Liver (tissue), 9 donors: ENCODE results near the gene CAPZB. TPM values are rescaled to one million over a fixed set of nuclear protein-coding genes. Genes with fewer than 3 reads are reported as not detected.

Source experiments
- DNase-seq: peaks from one replicate; pipeline ENCODE4 v3.0.0-alpha.2; 2017; ENCODE audit warnings: low spot score
- H3K27ac ChIP-seq, 2 donors: one replicate each; pipeline ENCODE4 v1.7.0; 2013; ENCODE audit warnings: inconsistent platforms in 2 of 2, low read length in 2 of 2, control low read depth in 1 of 2, low read depth in 1 of 2, mild to moderate bottlenecking in 1 of 2
- H3K27me3 ChIP-seq, 4 donors: one replicate each; pipeline versions ENCODE4 v1.6.1 to v1.7.0; 2013; ENCODE audit warnings: low read length in 3 of 4, inconsistent platforms in 1 of 4, mild to moderate bottlenecking in 1 of 4, moderate library complexity in 1 of 4; ENCODE audit not compliant: control insufficient read depth in 4 of 4, insufficient read depth in 4 of 4
- H3K36me3 ChIP-seq, 4 donors: one replicate each; pipeline versions ENCODE4 v1.6.1 to v1.7.0; 2013; ENCODE audit warnings: low read length in 3 of 4, mild to moderate bottlenecking in 3 of 4, low read depth in 1 of 4, moderate library complexity in 1 of 4; ENCODE audit not compliant: control insufficient read depth in 4 of 4, insufficient read depth in 3 of 4
- H3K4me1 ChIP-seq, 4 donors: one replicate each; pipeline versions ENCODE4 v1.6.1 to v1.7.0; 2013; ENCODE audit warnings: low read length in 3 of 4, mild to moderate bottlenecking in 3 of 4, moderate library complexity in 1 of 4; ENCODE audit not compliant: control insufficient read depth in 4 of 4, insufficient read depth in 4 of 4
- H3K4me3 ChIP-seq, 3 donors: one replicate each; pipeline versions ENCODE4 v1.6.1 to v1.7.0; 2013; ENCODE audit warnings: low read length in 3 of 3, control low read depth in 1 of 3, low read depth in 1 of 3, mild to moderate bottlenecking in 1 of 3
- H3K9ac ChIP-seq, 2 donors: one replicate each; pipeline ENCODE4 v1.7.0; 2013; ENCODE audit warnings: low read length in 2 of 2, mild to moderate bottlenecking in 2 of 2, moderate library complexity in 2 of 2, control low read depth in 1 of 2, low read depth in 1 of 2
- H3K9me3 ChIP-seq, 4 donors: one replicate each; pipeline versions ENCODE4 v1.6.1 to v1.7.0; 2013; ENCODE audit warnings: low read length in 3 of 4; ENCODE audit not compliant: control insufficient read depth in 4 of 4
- EGR1 ChIP-seq, 2 donors: IDR thresholded peaks; 2 replicates each; pipeline ENCODE4 v1.6.1; 2016 to 2018; ENCODE audit warnings: antibody characterized with exemption in 2 of 2, low read depth in 2 of 2
- FOXA1 ChIP-seq: IDR thresholded peaks from 2 replicates; pipeline ENCODE4 v1.6.1; 2016; ENCODE audit warnings: antibody characterized with exemption
- FOXA2 ChIP-seq: IDR thresholded peaks from 2 replicates; pipeline ENCODE4 v1.6.1; 2016; ENCODE audit warnings: antibody characterized with exemption
- HNF4G ChIP-seq: IDR thresholded peaks from 2 replicates; pipeline ENCODE4 v1.6.1; 2016; ENCODE audit warnings: antibody characterized with exemption
- JUND ChIP-seq, 2 donors: IDR thresholded peaks; 2 replicates each; pipeline ENCODE4 v1.6.1; 2016; ENCODE audit warnings: antibody characterized with exemption in 2 of 2
- NR2F2 ChIP-seq: IDR thresholded peaks from 2 replicates; pipeline ENCODE4 v1.6.1; 2016; ENCODE audit warnings: antibody characterized with exemption
- RXRA ChIP-seq, 2 donors: IDR thresholded peaks; 2 replicates each; pipeline ENCODE4 v1.6.1; 2017 to 2018; ENCODE audit warnings: antibody characterized with exemption in 2 of 2, mild to moderate bottlenecking in 1 of 2
- SP1 ChIP-seq: IDR thresholded peaks from 2 replicates; pipeline ENCODE4 v1.6.1; 2018; ENCODE audit warnings: antibody characterized with exemption, mild to moderate bottlenecking
- TAF1 ChIP-seq: conservative IDR thresholded peaks from 2 replicates; pipeline ENCODE4 v1.6.1; 2016; ENCODE audit warnings: antibody characterized with exemption, mild to moderate bottlenecking
- YY1 ChIP-seq: IDR thresholded peaks from 2 replicates; pipeline ENCODE4 v1.6.1; 2016; ENCODE audit warnings: antibody characterized with exemption, mild to moderate bottlenecking
- whole genome bisulfite sequencing: extraction: QIAGEN DNeasy Blood & Tissue Kit; methylation state at CpG from one replicate; pipeline ENCODE4 v1.1.7; 2013; 5-methylcytosine and 5-hydroxymethylcytosine counted together
- polyA plus RNA-seq, 2 donors: library from polyadenylated mRNA; stranded (reverse) in 1 of 2; unstranded in 1 of 2; fragments of 200-250 nt in 1 of 2; fragments of >200 nt in 1 of 2; fragmentation: Nextera tagmentation in 1 of 2; extraction: Ambion mirVana in 1 of 2; gene quantifications; one replicate each; pipeline versions ENCODE4 v1.2.1 to v1.2.3, GENCODE V29; 2013 to 2015
- total RNA-seq, 2 donors: library from RNA; depleted of rRNA; stranded (reverse); fragments of >200 nt; gene quantifications; one replicate each; pipeline ENCODE4 v1.2.3, GENCODE V29; 2014
- TF ChIP-seq, protein P1 (sequence below): IDR thresholded peaks from 2 replicates; pipeline ENCODE4 v1.6.1; 2016; ENCODE audit warnings: antibody characterized with exemption
- TF ChIP-seq, protein P2 (sequence below): IDR thresholded peaks from 2 replicates; pipeline ENCODE4 v1.6.1; 2016; ENCODE audit warnings: antibody characterized with exemption
- TF ChIP-seq, protein P3 (sequence below): fragments of 150-350 bp; IDR thresholded peaks from 2 replicates; pipeline ENCODE4 v1.5.1; 2017; ENCODE audit warnings: improper control_type of control experiment, low read depth, low read length; ENCODE audit not compliant: missing input control
- donor health status: healthy.
- donor health status: healthy.
- donor health status: healthy.
- donor health status: healthy.
- donor health status: healthy.

The CAPZB gene
- total and polyA plus RNA-seq, 4 donors: 38.3 to 98.9 (median 51.1) TPM

DNA sequence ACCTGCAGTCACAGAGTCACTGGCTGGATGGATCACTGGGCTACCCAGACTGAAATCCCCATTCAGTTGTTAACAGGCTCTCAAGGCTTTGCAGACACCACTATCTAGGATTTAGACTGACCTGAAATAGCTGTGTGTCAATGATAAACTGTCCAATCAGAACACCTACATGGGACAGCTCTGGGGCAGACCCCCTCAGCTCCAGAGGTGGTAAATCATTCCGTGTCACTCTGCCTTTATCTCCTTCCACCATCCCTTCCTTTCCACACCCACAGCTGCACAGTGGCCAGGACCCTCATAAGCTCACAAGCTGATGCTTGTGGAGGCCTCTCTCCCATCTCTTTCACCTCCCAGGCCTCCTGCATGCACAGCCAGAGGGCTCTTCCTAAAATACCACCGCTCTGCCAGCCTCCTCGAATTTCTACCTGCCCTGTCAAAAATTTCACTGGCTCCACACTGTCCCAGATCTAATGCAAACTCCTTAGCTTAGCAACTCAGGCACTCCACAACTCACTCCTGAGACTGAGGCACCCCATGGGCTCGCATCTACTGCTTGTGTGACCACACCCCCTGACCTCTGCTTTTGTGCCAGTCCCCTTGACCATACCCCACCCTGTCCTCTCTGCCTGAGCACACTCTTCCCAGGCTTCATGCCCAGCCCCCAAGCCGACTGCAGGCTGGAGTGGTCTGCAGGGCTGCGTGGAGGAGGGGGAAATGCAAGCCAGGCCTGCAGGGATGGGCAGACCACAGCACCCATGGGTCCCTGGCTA is 5.8 kb downstream of the CAPZB start:
- Histone ChIP-seq H3K4me3 (no peak overlapping the region), H3K27me3 (no peaks in the 10 kb centered on the region), H3K27ac (no peak overlapping the region), H3K36me3 (no peaks in the 10 kb centered on the region), H3K4me1 (peaks cover 9 to 51% (median 34%) of the 10 kb centered on the region in 4 donors), H3K9ac (no peak overlapping the region), H3K9me3 (no peaks in the 10 kb centered on the region)
- TF ChIP-seq HNF4G (no peak), TAF1 (no peak), EGR1 (IDR thresholded peaks at IDR 0.05; ENCODE audit: low read depth in 2 of 2) (no peak), FOXA2 (no peak), YY1 (no peak), NR2F2 (no peak), SP1 (no peak), JUND (IDR thresholded peaks at IDR 0.05) (no peak)
- TF ChIP-seq, protein P1, sequence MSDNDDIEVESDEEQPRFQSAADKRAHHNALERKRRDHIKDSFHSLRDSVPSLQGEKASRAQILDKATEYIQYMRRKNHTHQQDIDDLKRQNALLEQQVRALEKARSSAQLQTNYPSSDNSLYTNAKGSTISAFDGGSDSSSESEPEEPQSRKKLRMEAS: no peak
- TF ChIP-seq, protein P2, sequence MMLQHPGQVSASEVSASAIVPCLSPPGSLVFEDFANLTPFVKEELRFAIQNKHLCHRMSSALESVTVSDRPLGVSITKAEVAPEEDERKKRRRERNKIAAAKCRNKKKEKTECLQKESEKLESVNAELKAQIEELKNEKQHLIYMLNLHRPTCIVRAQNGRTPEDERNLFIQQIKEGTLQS: no peak
- TF ChIP-seq, protein P3, sequence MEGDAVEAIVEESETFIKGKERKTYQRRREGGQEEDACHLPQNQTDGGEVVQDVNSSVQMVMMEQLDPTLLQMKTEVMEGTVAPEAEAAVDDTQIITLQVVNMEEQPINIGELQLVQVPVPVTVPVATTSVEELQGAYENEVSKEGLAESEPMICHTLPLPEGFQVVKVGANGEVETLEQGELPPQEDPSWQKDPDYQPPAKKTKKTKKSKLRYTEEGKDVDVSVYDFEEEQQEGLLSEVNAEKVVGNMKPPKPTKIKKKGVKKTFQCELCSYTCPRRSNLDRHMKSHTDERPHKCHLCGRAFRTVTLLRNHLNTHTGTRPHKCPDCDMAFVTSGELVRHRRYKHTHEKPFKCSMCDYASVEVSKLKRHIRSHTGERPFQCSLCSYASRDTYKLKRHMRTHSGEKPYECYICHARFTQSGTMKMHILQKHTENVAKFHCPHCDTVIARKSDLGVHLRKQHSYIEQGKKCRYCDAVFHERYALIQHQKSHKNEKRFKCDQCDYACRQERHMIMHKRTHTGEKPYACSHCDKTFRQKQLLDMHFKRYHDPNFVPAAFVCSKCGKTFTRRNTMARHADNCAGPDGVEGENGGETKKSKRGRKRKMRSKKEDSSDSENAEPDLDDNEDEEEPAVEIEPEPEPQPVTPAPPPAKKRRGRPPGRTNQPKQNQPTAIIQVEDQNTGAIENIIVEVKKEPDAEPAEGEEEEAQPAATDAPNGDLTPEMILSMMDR: no peak
- DNase-seq: no peak
- 73% methylated on average over 6 of the region's 6 CpGs for WGBS

DNA sequence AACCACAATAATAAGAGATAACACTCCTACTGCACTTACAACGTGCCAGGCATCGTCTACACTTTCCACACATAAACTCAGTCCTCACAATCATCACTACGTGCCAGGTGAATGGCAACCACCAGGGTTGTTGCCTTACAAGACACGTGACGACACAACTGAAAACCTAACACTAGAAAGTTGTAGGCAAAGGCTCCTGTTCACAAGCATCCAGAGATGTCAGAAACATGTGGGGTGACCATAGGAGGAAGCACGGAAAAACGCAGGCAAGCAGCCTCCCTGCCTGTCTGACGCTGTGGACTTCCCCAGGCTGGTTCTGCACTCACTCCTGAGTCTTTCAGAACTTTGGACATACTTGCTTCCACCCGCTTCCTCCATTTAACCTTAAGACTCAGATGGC is 7.0 kb downstream of the CAPZB start:
- TF ChIP-seq SP1 (no peak), FOXA2 (no peak), EGR1 (IDR thresholded peaks at IDR 0.05; ENCODE audit: low read depth in 2 of 2) (no peak), HNF4G (no peak), FOXA1 (no peak), RXRA (IDR thresholded peaks at IDR 0.05) (no peak), TAF1 (no peak), YY1 (no peak)
- TF ChIP-seq, protein P3: no peak
- Histone ChIP-seq H3K27ac (no peak overlapping the region), H3K9ac (no peak overlapping the region), H3K36me3 (no peaks in the 10 kb centered on the region), H3K9me3 (no peaks in the 10 kb centered on the region), H3K27me3 (no peaks in the 10 kb centered on the region), H3K4me3 (no peak overlapping the region), H3K4me1 (peaks cover 6 to 39% (median 23%) of the 10 kb centered on the region in 4 donors)
- DNase-seq: no peak
- 72% methylated on average over 9 of the region's 9 CpGs for WGBS
